Activated naive CD4-positive, alpha-beta T cell treated with anti-CD3 and anti-CD28 coated beads, Interleukin-2, amount 10 ng/mL, durations not matched to agents 7 days and 5 days (primary cell): ENCODE measurements around the gene MVB12B.

Experiments used
- CTCF ChIA-PET: fragments of 350-600 bp; sonication (Branson Sonifier 250); formaldehyde crosslinking; loops from one replicate; lab custom pipeline; 2021; ENCODE audit warnings: antibody characterized with exemption; lab: Charles Lee
- DNase-seq: peaks from one replicate; pipeline ENCODE4 v3.0.0-alpha.2; 2020
- H3K27ac Mint-ChIP-seq: one replicate; pipeline ENCODE4 v1.8.0; 2021; ENCODE audit warnings: mild to moderate bottlenecking, moderate library complexity, mixed read lengths
- H3K27me3 Mint-ChIP-seq: one replicate; pipeline ENCODE4 v1.8.0; 2021; ENCODE audit warnings: mild to moderate bottlenecking, mixed read lengths
- H3K36me3 Mint-ChIP-seq: one replicate; pipeline ENCODE4 v1.8.0; 2021; ENCODE audit warnings: mixed read lengths
- H3K4me1 Mint-ChIP-seq: one replicate; pipeline ENCODE4 v1.8.0; 2021; ENCODE audit warnings: mixed read lengths
- H3K4me3 Mint-ChIP-seq: one replicate; pipeline ENCODE4 v1.8.0; 2021; ENCODE audit warnings: mild to moderate bottlenecking, moderate library complexity, mixed read lengths
- H3K9me3 Mint-ChIP-seq: one replicate; pipeline ENCODE4 v1.8.0; 2021; ENCODE audit warnings: mixed read lengths

Gene MVB12B

GRCh38 chr9:126296687-126297086 is 29.9 kb upstream of the MVB12B start:
- H3K27me3 Mint-ChIP-seq = peaks cover 26% of the 10 kb centered on the region
- no peaks in the 10 kb centered on the region for H3K9me3 Mint-ChIP-seq
- CTCF ChIA-PET = interaction anchor here (2.6 kb wide), 1 partner anchor 102 kb away, joined by 8 read pairs; no protein-coding TSS in a partner anchor
- no peaks in the 10 kb centered on the region for H3K4me1 Mint-ChIP-seq
- H3K27ac Mint-ChIP-seq = no peak overlapping the region
- H3K4me3 Mint-ChIP-seq = no peak overlapping the region
- no peak for DNase-seq
- H3K36me3 Mint-ChIP-seq = no peaks in the 10 kb centered on the region

GRCh38 chr9:126297661-126298060 is 29.0 kb upstream of the MVB12B start:
- Mint-ChIP-seq H3K4me1 (peaks cover 2% of the 10 kb centered on the region), H3K36me3 (no peaks in the 10 kb centered on the region), H3K4me3 (no peak overlapping the region), H3K27me3 (peaks cover 22% of the 10 kb centered on the region), H3K27ac (no peak overlapping the region), H3K9me3 (no peaks in the 10 kb centered on the region)
- CTCF ChIA-PET = interaction anchor here (1.1 to 2.6 kb wide), 2 partner anchors 101 to 194 kb away, joined by 4 to 8 read pairs; no protein-coding TSS in a partner anchor
- no peak for DNase-seq

- Mint-ChIP-seq H3K4me1 (peaks cover 2% of the 10 kb centered on the region), H3K9me3 (no peaks in the 10 kb centered on the region)
- CTCF ChIA-PET = interaction anchor here (1.1 to 2.6 kb wide), 2 partner anchors 100 to 193 kb away, joined by 4 to 8 read pairs; no protein-coding TSS in a partner anchor
Measured at GRCh38 chr9:126298063-126298801, 28.4 kb upstream of the MVB12B start.

GRCh38 chr9:126299706-126300276 is 26.8 kb upstream of the MVB12B start:
- no peak for DNase-seq
- H3K27me3 Mint-ChIP-seq = peaks cover 30% of the 10 kb centered on the region
- no peak overlapping the region for H3K27ac Mint-ChIP-seq
- H3K9me3 Mint-ChIP-seq = no peaks in the 10 kb centered on the region
- peaks cover 2% of the 10 kb centered on the region for H3K4me1 Mint-ChIP-seq
- CTCF ChIA-PET = interaction anchor here (1.0 to 5.4 kb wide), 2 partner anchors 98 to 192 kb away, joined by 4 to 50 read pairs; no protein-coding TSS in a partner anchor
- no peak overlapping the region for H3K4me3 Mint-ChIP-seq
- no peaks in the 10 kb centered on the region for H3K36me3 Mint-ChIP-seq

More at GRCh38 chr9:126298063-126298801, 28.4 kb upstream of the MVB12B start:
- no peak overlapping the region for H3K27ac Mint-ChIP-seq
- H3K4me3 Mint-ChIP-seq = no peak overlapping the region
- DNase-seq = no peak
- peaks cover 22% of the 10 kb centered on the region for H3K27me3 Mint-ChIP-seq
- no peaks in the 10 kb centered on the region for H3K36me3 Mint-ChIP-seq

GRCh38 chr9:126301196-126301595 is 25.4 kb upstream of the MVB12B start:
- Mint-ChIP-seq H3K27ac (no peak overlapping the region), H3K36me3 (no peaks in the 10 kb centered on the region), H3K9me3 (no peaks in the 10 kb centered on the region), H3K4me1 (peaks cover 2% of the 10 kb centered on the region), H3K4me3 (no peak overlapping the region), H3K27me3 (peaks cover 25% of the 10 kb centered on the region)
- CTCF ChIA-PET = interaction anchor here (3.3 to 5.4 kb wide), 2 partner anchors 96 to 190 kb away, joined by 20 to 50 read pairs; no protein-coding TSS in a partner anchor
- DNase-seq = no peak

GRCh38 chr9:126301985-126302603 is 24.5 kb upstream of the MVB12B start:
- H3K27ac Mint-ChIP-seq = no peak overlapping the region
- H3K9me3 Mint-ChIP-seq = no peaks in the 10 kb centered on the region
- H3K36me3 Mint-ChIP-seq = no peaks in the 10 kb centered on the region
- peaks cover 2% of the 10 kb centered on the region for H3K4me1 Mint-ChIP-seq
- no peak overlapping the region for H3K4me3 Mint-ChIP-seq
- peak; percentile 76 for DNase-seq
- H3K27me3 Mint-ChIP-seq = peaks cover 29% of the 10 kb centered on the region
- CTCF ChIA-PET = interaction anchor here (0.7 to 5.4 kb wide), 8 partner anchors 16 to 216 kb away, joined by 3 to 50 read pairs (median 3); no protein-coding TSS in a partner anchor

- no peak for DNase-seq
- H3K4me1 Mint-ChIP-seq = peaks cover 2% of the 10 kb centered on the region
- CTCF ChIA-PET = interaction anchor here (0.7 to 5.4 kb wide), 9 partner anchors 15 to 215 kb away, joined by 3 to 50 read pairs (median 3); no protein-coding TSS in a partner anchor
- H3K9me3 Mint-ChIP-seq = no peaks in the 10 kb centered on the region
- peaks cover 35% of the 10 kb centered on the region for H3K27me3 Mint-ChIP-seq
- H3K27ac Mint-ChIP-seq = no peak overlapping the region
- H3K36me3 Mint-ChIP-seq = no peaks in the 10 kb centered on the region
- no peak overlapping the region for H3K4me3 Mint-ChIP-seq
Measured at GRCh38 chr9:126302730-126303129, 23.9 kb upstream of the MVB12B start.

- H3K27ac Mint-ChIP-seq = no peak overlapping the region
- H3K27me3 Mint-ChIP-seq = peaks cover 32% of the 10 kb centered on the region
- no peaks in the 10 kb centered on the region for H3K36me3 Mint-ChIP-seq
- peaks cover 2% of the 10 kb centered on the region for H3K4me1 Mint-ChIP-seq
- no peak overlapping the region for H3K4me3 Mint-ChIP-seq
- no peaks in the 10 kb centered on the region for H3K9me3 Mint-ChIP-seq
- CTCF ChIA-PET = interaction anchor here (1.0 to 5.4 kb wide), 4 partner anchors 15 to 188 kb away, joined by 3 to 50 read pairs (median 12); no protein-coding TSS in a partner anchor
- no peak for DNase-seq
Measured at GRCh38 chr9:126303488-126303887, 23.1 kb upstream of the MVB12B start.

- DNase-seq = no peak
- Mint-ChIP-seq H3K9me3 (no peaks in the 10 kb centered on the region), H3K4me1 (peaks cover 2% of the 10 kb centered on the region), H3K36me3 (no peaks in the 10 kb centered on the region), H3K27me3 (peaks cover 28% of the 10 kb centered on the region), H3K4me3 (no peak overlapping the region), H3K27ac (no peak overlapping the region)
- CTCF ChIA-PET = interaction anchor here (1.3 to 5.4 kb wide), 2 partner anchors 93 to 187 kb away, joined by 6 to 50 read pairs; no protein-coding TSS in a partner anchor
Measured at GRCh38 chr9:126304207-126304970, 22.2 kb upstream of the MVB12B start.

GRCh38 chr9:126304971-126305320 is 21.7 kb upstream of the MVB12B start:
- Mint-ChIP-seq H3K27ac (no peak overlapping the region), H3K36me3 (no peaks in the 10 kb centered on the region), H3K4me1 (peaks cover 2% of the 10 kb centered on the region), H3K27me3 (peaks cover 28% of the 10 kb centered on the region), H3K9me3 (no peaks in the 10 kb centered on the region), H3K4me3 (no peak overlapping the region)
- CTCF ChIA-PET = interaction anchor here (1.3 kb wide), 1 partner anchor 186 kb away, joined by 6 read pairs; no protein-coding TSS in a partner anchor
- DNase-seq = no peak

GRCh38 chr9:126306071-126306647 is 20.5 kb upstream of the MVB12B start:
- CTCF ChIA-PET = no interaction called here
- Mint-ChIP-seq H3K9me3 (no peaks in the 10 kb centered on the region), H3K4me3 (no peak overlapping the region), H3K27ac (no peak overlapping the region), H3K4me1 (peaks cover 2% of the 10 kb centered on the region), H3K36me3 (no peaks in the 10 kb centered on the region), H3K27me3 (peaks cover 22% of the 10 kb centered on the region)
- no peak for DNase-seq

GRCh38 chr9:126307322-126308061 is 19.1 kb upstream of the MVB12B start:
- H3K36me3 Mint-ChIP-seq = no peaks in the 10 kb centered on the region
- no peak overlapping the region for H3K27ac Mint-ChIP-seq
- H3K4me1 Mint-ChIP-seq = no peaks in the 10 kb centered on the region
- H3K9me3 Mint-ChIP-seq = no peaks in the 10 kb centered on the region
- H3K4me3 Mint-ChIP-seq = no peak overlapping the region
- CTCF ChIA-PET = no interaction called here
- DNase-seq = no peak
- peaks cover 22% of the 10 kb centered on the region for H3K27me3 Mint-ChIP-seq
